Measurements from ENCODE around the gene URI1.
"Not testable (repeated sequence)": the region's sequence is repeated elsewhere in the genome, so short reads cannot be mapped to it uniquely, and the experiment has no call there.

The URI1 gene

GRCh38 chr19:29941828-29942403, at the start of gene URI1:
URI1 (plus strand) TSS chr19:29942239; CDS start chr19:29942548, 309 bp downstream.
- peak; percentile 63 for DNase-seq

- no peak for DNase-seq
Measured at GRCh38 chr19:29893606-29894284, 48.3 kb upstream of the URI1 start.

GRCh38 chr19:29896802-29897201, 45.2 kb upstream of the URI1 start:
- no peak for DNase-seq

- DNase-seq = no peak
Measured at GRCh38 chr19:29897466-29897865, 44.6 kb upstream of the URI1 start.

GRCh38 chr19:29904017-29904416, 38.0 kb upstream of the URI1 start:
- DNase-seq = no peak

- no peak for DNase-seq
Measured at GRCh38 chr19:29908963-29909944, 32.8 kb upstream of the URI1 start.

GRCh38 chr19:29914933-29915332, 27.1 kb upstream of the URI1 start:
- no peak for DNase-seq

GRCh38 chr19:29915832-29916231, 26.2 kb upstream of the URI1 start:
- not testable (repeated sequence) for DNase-seq

- DNase-seq = no peak
Measured at GRCh38 chr19:29917911-29918310, 24.1 kb upstream of the URI1 start.

GRCh38 chr19:29918891-29919290, 23.1 kb upstream of the URI1 start:
- DNase-seq = no peak

- DNase-seq = no peak
Measured at GRCh38 chr19:29922972-29923371, 19.1 kb upstream of the URI1 start.

GRCh38 chr19:29923653-29924052, 18.4 kb upstream of the URI1 start:
- no peak for DNase-seq

GRCh38 chr19:29926031-29926430, 16.0 kb upstream of the URI1 start:
- DNase-seq = no peak

GRCh38 chr19:29926801-29927200, 15.2 kb upstream of the URI1 start:
- DNase-seq = no peak

- DNase-seq = no peak
Measured at GRCh38 chr19:29927944-29928625, 14.0 kb upstream of the URI1 start.

- no peak for DNase-seq
Measured at GRCh38 chr19:29928831-29929230, 13.2 kb upstream of the URI1 start.

GRCh38 chr19:29934257-29934656, 7.8 kb upstream of the URI1 start:
- no peak for DNase-seq

- DNase-seq = no peak
Measured at GRCh38 chr19:29934781-29935180, 7.3 kb upstream of the URI1 start.

GRCh38 chr19:29936409-29936808, 5.6 kb upstream of the URI1 start:
- no peak for DNase-seq

- DNase-seq = no peak
Measured at GRCh38 chr19:29939628-29940027, 2.4 kb upstream of the URI1 start.

GRCh38 chr19:29940971-29941585, 961 bp upstream of the URI1 start:
- no peak for DNase-seq

- DNase-seq = no peak
Measured at GRCh38 chr19:29942404-29943261, 594 bp downstream of the URI1 start.
